Heart left ventricle (tissue), 16 donors: Measurements from ENCODE around the gene GFRA4. TPM values are rescaled to one million over a fixed set of nuclear protein-coding genes. Genes with fewer than 3 reads are reported as not detected.

Source experiments
- ATAC-seq, 4 donors: fragments of 200-7000 bp; cut with Tn5 transposase; one replicate each; pipeline ENCODE4 v1.9.1; 2020 to 2022; ENCODE audit warnings: moderate library complexity in 4 of 4, mild to moderate bottlenecking in 3 of 4, moderate number of reproducible peaks in 1 of 4
- DNase-seq, 5 donors: peaks; one replicate each; pipeline ENCODE4 v3.0.0-alpha.2; 2020
- H3K27ac ChIP-seq, 12 donors: fragments of 200-600 bp; sonication (generic) in 4 of 12; one replicate each; pipeline versions ENCODE4 v1.5.0 to v1.8.0; 2016 to 2022; ENCODE audit warnings: mild to moderate bottlenecking in 2 of 12
- H3K27me3 ChIP-seq, 9 donors: fragments of 200-600 bp; sonication (generic) in 2 of 9; one replicate each; pipeline versions ENCODE4 v1.5.1 to v1.8.0; 2016 to 2022; ENCODE audit warnings: mild to moderate bottlenecking in 3 of 9
- H3K36me3 ChIP-seq, 9 donors: fragments of 200-600 bp; sonication (generic) in 2 of 9; one replicate each; pipeline versions ENCODE4 v1.5.0 to v1.8.0; 2018 to 2022; ENCODE audit warnings: mild to moderate bottlenecking in 2 of 9
- H3K4me1 ChIP-seq, 12 donors: fragments of 200-600 bp; sonication (generic) in 4 of 12; one replicate each; pipeline versions ENCODE4 v1.5.0 to v1.8.0; 2016 to 2022; ENCODE audit warnings: mild to moderate bottlenecking in 3 of 12
- H3K4me3 ChIP-seq, 12 donors: fragments of 200-600 bp; sonication (generic) in 4 of 12; one replicate each; pipeline versions ENCODE4 v1.5.0 to v1.8.0; 2017 to 2022; ENCODE audit warnings: mild to moderate bottlenecking in 9 of 12, moderate library complexity in 4 of 12
- H3K9me3 ChIP-seq, 12 donors: fragments of 200-600 bp; sonication (generic) in 4 of 12; one replicate each; pipeline versions ENCODE4 v1.5.0 to v1.8.0; 2016 to 2022; ENCODE audit warnings: mild to moderate bottlenecking in 1 of 12
- CTCF ChIP-seq, 12 donors: fragments of 200-600 bp; sonication (generic) in 4 of 12; IDR thresholded peaks; one replicate each; pipeline versions ENCODE4 v1.5.0 to v1.8.0; 2018 to 2022; ENCODE audit warnings: antibody characterized with exemption in 12 of 12, mild to moderate bottlenecking in 5 of 12
- POLR2A ChIP-seq, 2 donors: fragments of 450-650 bp; IDR thresholded peaks; one replicate each; pipeline ENCODE4 v1.6.1; 2017; ENCODE audit warnings: antibody characterized with exemption in 2 of 2, mild to moderate bottlenecking in 2 of 2, moderate library complexity in 2 of 2
- WGBS, 4 donors: extraction: QIAGEN DNeasy Blood & Tissue Kit in 2 of 4; methylation state at CpG; one replicate each; pipeline versions ENCODE4 v1.1.5 to v1.1.7; 2013 to 2018; 5-methylcytosine and 5-hydroxymethylcytosine counted together
- intact Hi-C, 10 donors: fragments of 100-400 bp; cut with DNase I; formaldehyde crosslinking; loops; one replicate each; pipeline versions ENCODE4 v1.11.1 to v1.14.2; 2022
- polyA plus RNA-seq, 2 donors: library from polyadenylated mRNA; stranded (reverse); fragments of 200-250 nt; gene quantifications; one replicate each; pipeline ENCODE4 v1.2.3, GENCODE V29; 2013
- total RNA-seq, 9 donors: library from RNA; depleted of rRNA in 2 of 9; stranded (reverse); fragments of >200 nt in 2 of 9; fragmentation: NEBNext Ultra II Directional in 3 of 9; extraction: Animal tissue kit (Norgen Biotek cat#: 25700) in 3 of 9; gene quantifications; one replicate each; pipeline versions ENCODE4 v1.1.0 to v1.2.4, GENCODE V29; 2016 to 2023
- donor health status: ischemic (EF 13 %, LVEDD 7.1; RV severe dilation, severe dysfunction).
- donor health status: healthy with polysubstance abuse.
- donor health status: DM: no; HTN: yes; CAD: no.
- donor health status: DM: no; HTN: no; CAD: no.
- donor health status: ischemic (EF 25% LVEDD 6.9; RV normal size, moderate dysfunction).
- donor health status: ischemic (EF 25% LVEDD 5.7; RV mildly dilated, moderate dysfunction).
- donor health status: healthy.
- donor health status: DM: yes; HTN: yes; CAD: no.
- donor health status: ischemic (EF 35%, LVEDD 5.7; RV mildly dilated, moderate dysfunction).
- donor health status: nonischemic (EF 11% LVEDD 7.7; RV severe dilation, severe dysfunction).
- donor health status: DM: yes; HTN: yes; CAD: no.
- donor health status: PGD.
- donor health status: ischemic (EF 29% LVEDD 5.4; RV normal size, mild dysfunction).
- donor health status: nonischemic (EF 23%, LVEDD 6.1; RV moderate dilation, normal function).

Gene GFRA4
- total and polyA plus RNA-seq, 11 donors, result not detected

DNA sequence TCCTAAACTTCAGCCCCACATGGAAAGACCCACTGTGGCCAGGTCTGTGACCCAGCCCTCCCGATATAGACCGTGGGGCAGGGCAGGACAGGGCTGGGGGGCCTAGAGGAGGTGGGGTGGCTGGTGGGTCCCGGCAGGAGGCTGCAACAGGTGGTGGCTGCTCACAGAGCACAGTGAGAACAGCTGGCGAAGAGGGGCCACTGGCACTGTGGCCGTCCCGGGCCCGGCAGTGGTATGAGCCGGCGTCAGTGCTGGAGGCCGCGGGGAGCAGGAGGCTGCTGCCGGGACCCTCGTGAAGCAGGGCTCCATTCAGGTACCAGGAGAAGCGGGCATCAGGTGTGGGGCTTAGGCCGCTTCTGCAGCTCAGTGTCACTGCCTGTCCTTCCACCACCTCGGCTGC, 35.8 kb upstream of the GFRA4 start:
- Histone ChIP-seq H3K9me3 (peaks cover 0 to 7% (median 0%) of the 10 kb centered on the region in 12 donors), H3K27ac (no peak overlapping the region), H3K36me3 (peaks cover 0 to 48% (median 0%) of the 10 kb centered on the region in 9 donors), H3K27me3 (no peaks in the 10 kb centered on the region), H3K4me1 (no peaks in the 10 kb centered on the region), H3K4me3 (no peak overlapping the region)
- WGBS, 4 donors, result 93 to 95% (median 94%) methylated on average over 12 to 16 of the region's 16 CpGs
- intact Hi-C loops, result no loop called here
- ATAC-seq (no peak), DNase-seq (peak in 2 of 5 donors; percentile 23 to 45)
- TF ChIP-seq POLR2A (IDR thresholded peaks at IDR 0.05), result no peak
- TF ChIP-seq CTCF (IDR thresholded peaks at IDR 0.05), result no peak

- ATAC-seq (no peak), DNase-seq (peak in 2 of 5 donors; percentile 16 to 52)
- WGBS, 4 donors, result 40 to 73% (median 73%) methylated on average over 1 to 6 of the region's 6 CpGs; no CpG with 5 or more reads in 1 of the 4 donors
- H3K4me3 ChIP-seq, result no peak overlapping the region
- H3K9me3 ChIP-seq, result peaks cover 0 to 7% (median 0%) of the 10 kb centered on the region in 12 donors
- TF ChIP-seq POLR2A (IDR thresholded peaks at IDR 0.05) (no peak), CTCF (IDR thresholded peaks at IDR 0.05) (no peak)
- H3K4me1 ChIP-seq, result no peaks in the 10 kb centered on the region
- H3K36me3 ChIP-seq, result peaks cover 0 to 43% (median 0%) of the 10 kb centered on the region in 9 donors
- no peaks in the 10 kb centered on the region for H3K27me3 ChIP-seq
- intact Hi-C loops, result no loop called here
- no peak overlapping the region for H3K27ac ChIP-seq
These were observed 35.4 kb upstream of the GFRA4 start for GRCh38 chr20:3698591-3699001.

- H3K9me3 ChIP-seq, result peaks cover 0 to 7% (median 0%) of the 10 kb centered on the region in 12 donors
- 75 to 81% (median 76%) methylated on average over 10 to 18 of the region's 18 CpGs for WGBS, 4 donors
- no peaks in the 10 kb centered on the region for H3K4me1 ChIP-seq
- peak in 2 of 5 donors; percentile 15 to 59 for DNase-seq
- no peak for ATAC-seq
- peaks cover 0 to 36% (median 0%) of the 10 kb centered on the region in 9 donors for H3K36me3 ChIP-seq
- TF ChIP-seq CTCF (IDR thresholded peaks at IDR 0.05) (no peak), POLR2A (IDR thresholded peaks at IDR 0.05) (no peak)
- H3K27me3 ChIP-seq, result no peaks in the 10 kb centered on the region
- H3K27ac ChIP-seq, result no peak overlapping the region
- H3K4me3 ChIP-seq, result no peak overlapping the region
- intact Hi-C loops, result no loop called here
These were observed 34.5 kb upstream of the GFRA4 start for GRCh38 chr20:3697588-3698305.

GRCh38 chr20:3696745-3697587, 33.8 kb upstream of the GFRA4 start:
- DNase-seq (peak in 3 of 5 donors; percentile 17 to 42 (median 18)), ATAC-seq (no peak)
- intact Hi-C loops, result no loop called here
- TF ChIP-seq CTCF (IDR thresholded peaks at IDR 0.05), result no peak
- TF ChIP-seq POLR2A (IDR thresholded peaks at IDR 0.05), result no peak
- H3K4me1 ChIP-seq, result no peaks in the 10 kb centered on the region
- H3K4me3 ChIP-seq, result no peak overlapping the region
- peaks cover 0 to 42% (median 0%) of the 10 kb centered on the region in 9 donors for H3K36me3 ChIP-seq
- H3K27me3 ChIP-seq, result no peaks in the 10 kb centered on the region
- H3K9me3 ChIP-seq, result peaks cover 0 to 7% (median 0%) of the 10 kb centered on the region in 12 donors
- no peak overlapping the region for H3K27ac ChIP-seq
- 86 to 90% (median 88%) methylated on average over 8 to 15 of the region's 15 CpGs for WGBS, 4 donors
